ENCODE results near the gene MANSC4. TPM values are rescaled to one million over a fixed set of nuclear protein-coding genes. Genes with fewer than 3 reads are reported as not detected.

MANSC4 gene
- total and polyA plus RNA-seq, 9 of the 15 experiments (the other 6 are each of a cell fraction or from before 2014, with no cell fraction given), result not detected

- TF ChIP-seq, protein P1, sequence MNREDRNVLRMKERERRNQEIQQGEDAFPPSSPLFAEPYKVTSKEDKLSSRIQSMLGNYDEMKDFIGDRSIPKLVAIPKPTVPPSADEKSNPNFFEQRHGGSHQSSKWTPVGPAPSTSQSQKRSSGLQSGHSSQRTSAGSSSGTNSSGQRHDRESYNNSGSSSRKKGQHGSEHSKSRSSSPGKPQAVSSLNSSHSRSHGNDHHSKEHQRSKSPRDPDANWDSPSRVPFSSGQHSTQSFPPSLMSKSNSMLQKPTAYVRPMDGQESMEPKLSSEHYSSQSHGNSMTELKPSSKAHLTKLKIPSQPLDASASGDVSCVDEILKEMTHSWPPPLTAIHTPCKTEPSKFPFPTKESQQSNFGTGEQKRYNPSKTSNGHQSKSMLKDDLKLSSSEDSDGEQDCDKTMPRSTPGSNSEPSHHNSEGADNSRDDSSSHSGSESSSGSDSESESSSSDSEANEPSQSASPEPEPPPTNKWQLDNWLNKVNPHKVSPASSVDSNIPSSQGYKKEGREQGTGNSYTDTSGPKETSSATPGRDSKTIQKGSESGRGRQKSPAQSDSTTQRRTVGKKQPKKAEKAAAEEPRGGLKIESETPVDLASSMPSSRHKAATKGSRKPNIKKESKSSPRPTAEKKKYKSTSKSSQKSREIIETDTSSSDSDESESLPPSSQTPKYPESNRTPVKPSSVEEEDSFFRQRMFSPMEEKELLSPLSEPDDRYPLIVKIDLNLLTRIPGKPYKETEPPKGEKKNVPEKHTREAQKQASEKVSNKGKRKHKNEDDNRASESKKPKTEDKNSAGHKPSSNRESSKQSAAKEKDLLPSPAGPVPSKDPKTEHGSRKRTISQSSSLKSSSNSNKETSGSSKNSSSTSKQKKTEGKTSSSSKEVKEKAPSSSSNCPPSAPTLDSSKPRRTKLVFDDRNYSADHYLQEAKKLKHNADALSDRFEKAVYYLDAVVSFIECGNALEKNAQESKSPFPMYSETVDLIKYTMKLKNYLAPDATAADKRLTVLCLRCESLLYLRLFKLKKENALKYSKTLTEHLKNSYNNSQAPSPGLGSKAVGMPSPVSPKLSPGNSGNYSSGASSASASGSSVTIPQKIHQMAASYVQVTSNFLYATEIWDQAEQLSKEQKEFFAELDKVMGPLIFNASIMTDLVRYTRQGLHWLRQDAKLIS (CRISPR knock-in tag; IDR thresholded peaks at IDR 0.05), result peak; percentile 84; the same call in 1 of the 2 replicates
- TF ChIP-seq, protein P2, sequence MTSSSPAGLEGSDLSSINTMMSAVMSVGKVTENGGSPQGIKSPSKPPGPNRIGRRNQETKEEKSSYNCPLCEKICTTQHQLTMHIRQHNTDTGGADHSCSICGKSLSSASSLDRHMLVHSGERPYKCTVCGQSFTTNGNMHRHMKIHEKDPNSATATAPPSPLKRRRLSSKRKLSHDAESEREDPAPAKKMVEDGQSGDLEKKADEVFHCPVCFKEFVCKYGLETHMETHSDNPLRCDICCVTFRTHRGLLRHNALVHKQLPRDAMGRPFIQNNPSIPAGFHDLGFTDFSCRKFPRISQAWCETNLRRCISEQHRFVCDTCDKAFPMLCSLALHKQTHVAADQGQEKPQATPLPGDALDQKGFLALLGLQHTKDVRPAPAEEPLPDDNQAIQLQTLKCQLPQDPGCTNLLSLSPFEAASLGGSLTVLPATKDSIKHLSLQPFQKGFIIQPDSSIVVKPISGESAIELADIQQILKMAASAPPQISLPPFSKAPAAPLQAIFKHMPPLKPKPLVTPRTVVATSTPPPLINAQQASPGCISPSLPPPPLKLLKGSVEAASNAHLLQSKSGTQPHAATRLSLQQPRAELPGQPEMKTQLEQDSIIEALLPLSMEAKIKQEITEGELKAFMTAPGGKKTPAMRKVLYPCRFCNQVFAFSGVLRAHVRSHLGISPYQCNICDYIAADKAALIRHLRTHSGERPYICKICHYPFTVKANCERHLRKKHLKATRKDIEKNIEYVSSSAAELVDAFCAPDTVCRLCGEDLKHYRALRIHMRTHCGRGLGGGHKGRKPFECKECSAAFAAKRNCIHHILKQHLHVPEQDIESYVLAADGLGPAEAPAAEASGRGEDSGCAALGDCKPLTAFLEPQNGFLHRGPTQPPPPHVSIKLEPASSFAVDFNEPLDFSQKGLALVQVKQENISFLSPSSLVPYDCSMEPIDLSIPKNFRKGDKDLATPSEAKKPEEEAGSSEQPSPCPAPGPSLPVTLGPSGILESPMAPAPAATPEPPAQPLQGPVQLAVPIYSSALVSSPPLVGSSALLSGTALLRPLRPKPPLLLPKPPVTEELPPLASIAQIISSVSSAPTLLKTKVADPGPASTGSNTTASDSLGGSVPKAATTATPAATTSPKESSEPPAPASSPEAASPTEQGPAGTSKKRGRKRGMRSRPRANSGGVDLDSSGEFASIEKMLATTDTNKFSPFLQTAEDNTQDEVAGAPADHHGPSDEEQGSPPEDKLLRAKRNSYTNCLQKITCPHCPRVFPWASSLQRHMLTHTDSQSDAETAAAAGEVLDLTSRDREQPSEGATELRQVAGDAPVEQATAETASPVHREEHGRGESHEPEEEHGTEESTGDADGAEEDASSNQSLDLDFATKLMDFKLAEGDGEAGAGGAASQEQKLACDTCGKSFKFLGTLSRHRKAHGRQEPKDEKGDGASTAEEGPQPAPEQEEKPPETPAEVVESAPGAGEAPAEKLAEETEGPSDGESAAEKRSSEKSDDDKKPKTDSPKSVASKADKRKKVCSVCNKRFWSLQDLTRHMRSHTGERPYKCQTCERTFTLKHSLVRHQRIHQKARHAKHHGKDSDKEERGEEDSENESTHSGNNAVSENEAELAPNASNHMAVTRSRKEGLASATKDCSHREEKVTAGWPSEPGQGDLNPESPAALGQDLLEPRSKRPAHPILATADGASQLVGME (CRISPR knock-in tag; IDR thresholded peaks at IDR 0.05), result peak; percentile 47; the same call in 1 of the 2 replicates
- no peak for TF ChIP-seq RBM22 (IDR thresholded peaks at IDR 0.05; ENCODE audit: low read depth, low read length, poor library complexity, severe bottlenecking)
- TF ChIP-seq PYGO2 (tag; IDR thresholded peaks at IDR 0.05), result no peak
- no peak for TF ChIP-seq XRCC4 (IDR thresholded peaks at IDR 0.05; ENCODE audit: extremely low read depth, insufficient read depth, insufficient read length)
- TF ChIP-seq ZNF609 (CRISPR knock-in tag; IDR thresholded peaks at IDR 0.05; ENCODE audit: borderline replicate concordance), result no peak
- no peak for TF ChIP-seq ZNF24 (IDR thresholded peaks at IDR 0.05)
- no peak for TF ChIP-seq GTF2A2 (tag; IDR thresholded peaks at IDR 0.05)
- TF ChIP-seq ZNF583 (CRISPR knock-in tag; IDR thresholded peaks at IDR 0.05), result no peak
Measured at GRCh38 chr12:27779920-27780611, at the start of gene MANSC4, which contains the start of gene KLHL42 (continued).

Measured in K562 (cell line).